D341Med (cell line): ENCODE measurements around the gene MSLN.

Experiments used
- DNase-seq: peaks from one replicate; pipeline ENCODE4 v3.0.0; 2012; ENCODE audit warnings: low spot score

MSLN gene

DNA sequence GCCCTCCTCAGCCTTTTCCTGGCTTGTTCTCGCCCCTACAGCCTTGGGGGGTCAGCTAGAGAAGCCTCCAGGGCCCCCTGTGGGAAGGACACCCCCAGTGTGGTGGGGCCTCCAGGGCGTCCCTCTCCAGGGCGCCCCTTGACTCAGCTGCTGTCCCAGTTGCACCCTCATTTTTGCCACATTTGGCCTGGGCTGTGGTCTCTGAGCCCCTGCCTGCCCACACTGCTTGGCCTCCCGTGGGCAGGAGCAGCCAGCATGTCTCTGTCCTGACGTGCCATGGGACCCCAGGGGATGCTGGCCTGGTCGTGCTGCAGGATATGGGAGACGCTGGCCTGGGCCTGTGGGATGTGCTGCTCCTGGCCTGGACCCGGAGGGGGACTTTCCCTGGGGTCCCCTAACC lies 32.9 kb downstream of the MSLN start:
- DNase-seq = no peak

DNA sequence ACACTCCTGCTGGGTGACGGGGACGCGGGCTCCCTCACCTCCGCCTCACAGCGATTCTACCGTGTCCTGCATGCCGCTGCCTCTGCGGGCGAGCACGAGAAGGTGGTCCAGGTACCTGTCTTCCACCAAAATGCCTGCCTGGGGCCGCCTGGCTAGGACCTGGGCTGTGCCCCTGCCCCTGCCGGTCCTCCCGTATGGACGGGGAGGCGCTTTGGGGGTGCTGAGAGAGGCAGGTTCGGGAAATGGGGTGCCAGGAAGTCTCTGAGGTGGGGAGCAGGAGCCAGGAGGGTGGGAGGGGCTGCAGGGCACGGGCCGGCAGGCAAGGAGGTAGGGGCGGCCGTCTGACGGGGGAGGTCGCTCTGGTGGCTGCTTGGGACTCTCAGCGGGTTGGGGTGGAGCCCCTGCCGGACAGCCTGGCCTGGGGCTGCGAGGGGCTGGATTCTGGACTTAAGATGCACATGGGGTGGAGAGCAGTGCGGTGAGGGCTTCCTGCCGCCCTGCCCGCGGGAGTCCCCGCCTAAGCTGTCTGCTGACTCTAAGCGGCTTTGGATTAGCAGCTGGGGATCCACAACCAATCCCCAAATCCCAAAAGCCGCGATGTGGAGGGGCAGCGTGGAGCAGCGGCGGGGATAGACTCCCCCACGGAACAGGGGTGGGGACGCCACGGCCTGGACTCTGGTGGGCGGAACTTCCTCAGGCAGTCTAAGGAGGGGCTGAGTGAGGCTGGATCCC lies 33.7 kb downstream of the MSLN start:
- DNase-seq = peak; percentile 90

DNA sequence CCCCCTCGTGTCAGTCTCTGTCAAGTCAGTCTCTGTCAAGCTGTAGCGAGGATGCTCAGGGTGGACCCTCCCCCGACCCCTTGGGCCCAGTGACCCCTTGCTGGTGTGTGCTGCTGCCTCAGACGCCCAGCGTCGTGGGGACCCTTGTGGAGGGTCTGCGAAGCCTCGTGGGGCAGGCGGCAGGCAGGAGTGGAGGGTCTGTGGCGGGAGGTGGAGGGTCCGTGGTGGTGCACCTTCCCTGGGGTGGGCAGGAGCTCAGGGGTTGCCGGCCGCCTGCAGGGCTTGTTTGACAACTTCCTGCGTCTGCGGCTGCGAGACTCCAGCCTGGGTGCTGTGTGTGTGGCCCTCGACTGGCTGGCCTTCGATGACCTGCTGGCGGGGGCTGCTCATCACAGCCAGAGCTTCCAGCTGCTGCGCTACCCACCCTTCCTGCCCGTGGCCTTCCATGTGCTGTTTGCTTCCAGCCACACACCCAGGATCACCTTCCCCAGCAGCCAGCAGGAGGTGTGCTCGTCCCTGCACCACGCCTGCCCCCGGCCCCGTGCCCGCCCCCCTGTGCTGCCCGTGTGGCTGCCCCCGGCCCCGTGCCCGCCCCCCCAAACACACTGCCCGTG lies 34.4 kb downstream of the MSLN start:
- no peak for DNase-seq

GRCh38 chr16:795580-796229 lies 35.2 kb downstream of the MSLN start:
- no peak for DNase-seq

- DNase-seq = no peak
Observed at GRCh38 chr16:796296-797119, 36.0 kb downstream of the MSLN start.

GRCh38 chr16:797120-797420 lies 36.5 kb downstream of the MSLN start:
- DNase-seq = no peak

DNA sequence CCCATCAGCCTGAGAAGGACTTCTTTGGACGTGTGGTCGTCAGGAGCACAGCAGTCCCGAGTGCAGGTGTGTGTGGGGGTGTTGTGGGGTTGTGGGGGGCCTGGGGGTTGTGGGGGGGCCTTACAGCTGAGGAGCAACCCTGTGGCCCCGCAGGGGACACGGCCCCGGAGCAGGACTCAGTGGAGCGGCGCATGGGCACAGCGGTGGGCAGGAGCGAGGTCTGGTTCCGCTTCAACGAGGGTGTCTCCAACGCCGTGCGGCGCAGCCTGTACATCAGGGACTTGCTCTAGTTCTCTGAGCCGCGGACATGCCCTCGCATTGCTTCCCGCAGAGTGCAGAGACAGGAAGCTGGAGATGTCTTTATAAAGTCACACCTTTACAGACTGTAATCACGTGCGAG lies 37.2 kb downstream of the MSLN start:
- DNase-seq = no peak

- DNase-seq = no peak
Observed at GRCh38 chr16:798666-799065, 38.1 kb downstream of the MSLN start.

GRCh38 chr16:799111-799947 lies 38.8 kb downstream of the MSLN start:
- DNase-seq = no peak

DNA sequence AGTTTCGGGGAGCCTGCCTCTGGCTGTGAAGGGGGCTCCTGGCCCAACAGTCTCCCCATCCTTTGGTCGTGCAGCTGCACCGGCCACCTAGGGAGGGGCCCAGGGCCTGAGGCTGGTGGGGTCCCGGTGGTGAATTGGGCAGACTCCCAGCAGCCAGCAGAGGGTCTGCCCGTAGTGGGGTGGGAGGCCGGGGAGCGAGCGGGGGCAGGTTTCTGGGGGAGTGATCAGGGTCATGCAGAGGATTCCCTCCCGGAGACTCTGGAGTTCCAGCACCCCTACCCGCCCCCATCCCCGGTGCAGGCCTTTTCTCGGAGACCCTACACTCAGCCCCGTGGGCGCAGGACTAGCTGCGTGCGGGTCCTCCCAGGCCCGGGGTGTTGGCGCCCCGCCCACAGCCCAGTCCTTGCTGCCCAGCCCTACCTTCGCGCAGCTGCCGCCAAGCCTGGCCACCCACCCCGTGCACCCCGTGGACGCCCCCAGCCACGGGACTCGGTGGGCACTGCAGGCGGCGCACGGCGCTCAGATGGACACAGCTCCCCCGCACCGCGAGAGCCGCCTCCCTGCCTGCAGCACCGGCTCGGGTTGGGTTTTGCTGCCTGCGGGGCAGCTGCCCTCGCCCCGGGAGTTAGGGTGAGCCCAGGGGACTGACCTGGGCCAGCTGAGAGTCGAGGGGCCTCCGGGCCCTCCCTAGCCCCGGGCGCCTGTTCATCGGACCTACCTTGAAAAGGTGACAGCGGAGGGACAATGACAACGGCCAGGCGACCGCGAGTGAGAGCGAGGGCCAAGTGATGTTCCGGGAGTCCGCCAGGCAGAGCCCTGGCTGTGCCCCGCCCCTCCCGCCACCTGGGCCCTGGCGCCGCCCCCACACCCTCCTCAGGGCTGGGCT lies 39.7 kb downstream of the MSLN start, which contains the start of gene GNG13:
TSS of gene GNG13 (minus strand) at position 787 of the 886 bp plus-strand sequence. CDS start 1,657 bp downstream, outside the sequence.
- no peak for DNase-seq

DNA sequence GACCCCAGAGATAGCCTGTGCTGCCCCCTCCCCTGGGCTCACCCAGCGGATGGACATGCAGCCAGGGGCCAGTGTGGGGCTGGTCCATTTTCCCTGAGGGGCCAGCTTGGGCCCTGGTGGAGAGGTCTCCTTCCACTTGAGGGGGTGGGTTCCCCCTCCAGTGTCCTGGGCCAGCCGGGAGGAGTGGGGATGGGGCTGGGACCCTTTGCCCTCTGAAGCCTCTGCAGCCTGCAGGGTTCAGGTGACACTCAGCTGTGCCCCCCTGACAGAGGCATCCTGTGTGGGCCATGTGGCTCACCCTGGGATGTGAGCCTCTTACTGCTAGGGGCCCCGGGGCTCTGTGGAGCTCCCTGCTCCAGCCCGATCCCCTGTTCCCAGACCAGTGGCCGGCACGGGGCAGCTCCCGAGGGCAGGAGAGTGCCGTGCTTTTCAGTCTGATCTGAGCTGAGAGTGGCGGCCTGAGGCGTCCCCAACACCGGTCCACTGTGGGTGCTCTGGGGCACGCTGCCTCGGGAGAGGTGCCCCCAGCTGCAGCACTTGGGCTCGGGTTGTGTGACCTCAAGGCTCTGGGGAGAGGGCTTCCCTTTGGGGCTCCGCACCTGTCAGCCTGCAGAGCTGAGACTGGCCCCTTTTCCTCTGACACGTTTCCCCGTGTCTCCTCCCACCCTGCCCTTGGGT lies 40.4 kb downstream of the MSLN start:
- DNase-seq = no peak

- DNase-seq = no peak
Observed at GRCh38 chr16:801584-802363, 41.2 kb downstream of the MSLN start.

DNA sequence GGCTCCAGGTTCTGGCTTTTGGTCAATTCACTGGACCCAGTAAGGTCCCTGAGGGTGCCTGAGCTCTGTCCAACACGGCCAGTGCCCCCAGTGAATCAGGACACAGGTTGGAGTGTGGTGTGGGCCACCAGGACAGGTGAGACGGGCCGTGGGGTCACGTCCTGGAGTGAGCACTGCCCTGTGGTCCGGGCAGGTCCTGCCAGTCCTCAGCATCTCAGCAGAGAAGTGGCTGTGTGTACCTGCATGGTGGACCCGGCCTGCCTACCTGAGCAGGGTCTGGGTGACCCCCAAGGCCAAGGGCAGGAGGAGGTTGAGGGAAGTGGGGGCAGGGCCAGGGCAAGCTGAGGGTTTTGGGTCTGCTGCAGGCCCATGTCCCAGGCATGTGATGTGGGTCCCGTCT lies 41.9 kb downstream of the MSLN start:
- no peak for DNase-seq

- no peak for DNase-seq
Observed at GRCh38 chr16:802914-803753, 42.6 kb downstream of the MSLN start.

DNA sequence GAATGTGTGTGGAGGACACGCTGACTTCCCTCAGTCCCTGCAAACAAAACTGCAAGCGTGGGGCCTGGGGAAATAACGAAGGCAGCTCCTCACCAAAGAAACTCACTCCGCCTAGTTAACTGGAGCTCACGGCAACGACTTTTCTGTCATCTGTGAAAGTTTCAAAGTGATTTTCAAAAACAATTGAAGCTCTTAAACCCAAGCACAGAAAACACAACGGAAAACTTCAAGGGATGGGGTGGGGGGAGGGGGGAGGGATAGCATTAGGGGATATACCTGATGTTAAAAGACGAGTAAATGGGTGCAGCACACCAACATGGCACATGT lies 43.2 kb downstream of the MSLN start:
- no peak for DNase-seq

DNA sequence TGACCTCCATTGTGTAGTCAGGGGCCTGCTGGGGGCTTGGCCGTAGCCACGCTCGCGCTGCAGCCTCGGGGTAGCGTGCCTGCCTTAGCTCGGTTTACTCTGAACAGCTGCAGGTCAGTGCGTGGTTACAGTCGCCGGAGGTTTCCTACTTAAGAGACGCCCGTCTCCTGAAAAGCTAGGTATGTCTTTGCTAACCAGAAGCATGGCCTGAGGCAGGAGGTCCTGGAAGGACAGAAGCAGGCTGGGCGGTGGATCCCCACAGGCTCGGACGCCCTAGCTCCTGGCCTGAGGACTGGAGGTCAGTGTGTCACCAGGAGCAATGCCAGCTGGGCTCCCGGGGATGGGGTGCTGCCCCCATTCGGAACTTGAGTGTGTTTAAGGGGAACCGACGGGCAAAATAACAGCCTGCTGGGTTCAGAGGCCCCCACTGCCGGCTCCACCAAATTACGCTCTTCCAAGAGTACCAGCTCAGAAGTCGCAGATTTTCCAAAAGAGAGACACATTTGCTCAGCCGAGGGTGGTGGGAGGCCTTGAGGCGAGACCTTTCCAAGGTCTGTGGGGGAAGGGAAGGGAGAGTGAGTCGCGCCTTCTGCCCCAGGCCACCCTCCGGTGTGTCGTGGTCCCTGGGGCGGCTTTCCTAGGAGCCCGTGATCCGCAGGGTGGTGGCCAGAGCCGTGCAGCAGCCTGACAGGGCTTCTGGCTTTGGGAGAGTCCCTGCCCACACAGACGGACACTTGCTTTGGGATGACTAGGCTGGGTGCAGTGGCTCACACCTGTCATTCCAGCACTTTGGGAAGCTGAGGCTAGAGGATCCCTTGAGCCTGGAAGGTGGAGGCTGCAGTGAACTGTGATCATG lies 43.9 kb downstream of the MSLN start:
- no peak for DNase-seq

GRCh38 chr16:805474-805873 lies 44.9 kb downstream of the MSLN start:
- DNase-seq = no peak
